Smooth muscle cell (in vitro differentiated cells): ENCODE results near the gene NOL6. TPM values are rescaled to one million over a fixed set of nuclear protein-coding genes. Genes with fewer than 3 reads are reported as not detected.

Experiments used
- DNase-seq: peaks from one replicate; lab custom pipeline; 2025; ENCODE audit not compliant: unreplicated experiment; lab: John Stamatoyannopoulos, UW
- H2AFZ ChIP-seq: fragments of 200-600 bp; sonication (generic); 2 replicates; pipeline ENCODE4 v1.6.0; 2016; ENCODE audit warnings: antibody characterized with exemption, low read depth, mild to moderate bottlenecking
- H3F3A ChIP-seq: fragments of 200-600 bp; sonication (generic); 2 replicates; pipeline ENCODE4 v1.6.0; 2017; ENCODE audit warnings: antibody characterized with exemption, low read depth
- H3K27ac ChIP-seq: fragments of 200-600 bp; sonication (generic); 2 replicates; pipeline ENCODE4 v1.5.1; 2016; ENCODE audit warnings: low read depth, mild to moderate bottlenecking
- H3K27me3 ChIP-seq: fragments of 200-600 bp; sonication (generic); 2 replicates; pipeline ENCODE4 v1.6.1; 2016; ENCODE audit warnings: low read depth, mild to moderate bottlenecking
- H3K36me3 ChIP-seq: fragments of 200-600 bp; sonication (generic); 2 replicates; pipeline ENCODE4 v1.5.1; 2016; ENCODE audit warnings: low read depth
- H3K4me1 ChIP-seq: fragments of 200-600 bp; sonication (generic); 2 replicates; pipeline ENCODE4 v1.5.1; 2016; ENCODE audit warnings: low read depth
- H3K4me2 ChIP-seq: fragments of 200-600 bp; sonication (generic); 2 replicates; pipeline ENCODE4 v1.6.0; 2016; ENCODE audit warnings: mild to moderate bottlenecking
- H3K4me3 ChIP-seq: fragments of 200-600 bp; sonication (generic); 2 replicates; pipeline ENCODE4 v1.5.1; 2016; ENCODE audit warnings: mild to moderate bottlenecking
- H3K79me2 ChIP-seq: fragments of 200-600 bp; sonication (generic); 2 replicates; pipeline ENCODE4 v1.6.0; 2016; ENCODE audit warnings: low read depth, mild to moderate bottlenecking
- H3K9ac ChIP-seq: fragments of 200-600 bp; sonication (generic); 2 replicates; pipeline ENCODE4 v1.6.0; 2016; ENCODE audit warnings: low read depth
- H3K9me3 ChIP-seq: fragments of 200-600 bp; sonication (generic); replicated peaks from 2 replicates; pipeline ENCODE4 v1.5.1; 2016; ENCODE audit warnings: low read depth
- H4K20me1 ChIP-seq: fragments of 200-600 bp; sonication (generic); 2 replicates; pipeline ENCODE4 v1.6.0; 2016; ENCODE audit warnings: low read depth
- WGBS: methylation state at CpG from one replicate; pipeline ENCODE4 v1.1.7; 2016; ENCODE audit warnings: low lambda C conversion rate; 5-methylcytosine and 5-hydroxymethylcytosine counted together
- polyA plus RNA-seq: library from polyadenylated mRNA; unstranded; fragments of >200 nt; fragmentation: Nextera tagmentation; extraction: Ambion mirVana; gene quantifications from 2 replicates; pipeline ENCODE4 v1.2.1, GENCODE V29; 2016
- total RNA-seq: library from RNA; depleted of rRNA; stranded (reverse); fragments of >200 nt; gene quantifications from 2 replicates; pipeline ENCODE4 v1.2.3, GENCODE V29; 2014
- TF ChIP-seq, protein P1 (sequence below): fragments of 200-600 bp; sonication (generic); IDR thresholded peaks from 2 replicates; pipeline ENCODE4 v1.5.1; 2017; ENCODE audit warnings: borderline replicate concordance, mild to moderate bottlenecking, antibody characterized with exemption; ENCODE audit not compliant: insufficient read depth, poor library complexity, severe bottlenecking

Gene NOL6
- total and polyA plus RNA-seq, 2 experiments from 2014 or later = 23.0 to 23.4 TPM

DNA sequence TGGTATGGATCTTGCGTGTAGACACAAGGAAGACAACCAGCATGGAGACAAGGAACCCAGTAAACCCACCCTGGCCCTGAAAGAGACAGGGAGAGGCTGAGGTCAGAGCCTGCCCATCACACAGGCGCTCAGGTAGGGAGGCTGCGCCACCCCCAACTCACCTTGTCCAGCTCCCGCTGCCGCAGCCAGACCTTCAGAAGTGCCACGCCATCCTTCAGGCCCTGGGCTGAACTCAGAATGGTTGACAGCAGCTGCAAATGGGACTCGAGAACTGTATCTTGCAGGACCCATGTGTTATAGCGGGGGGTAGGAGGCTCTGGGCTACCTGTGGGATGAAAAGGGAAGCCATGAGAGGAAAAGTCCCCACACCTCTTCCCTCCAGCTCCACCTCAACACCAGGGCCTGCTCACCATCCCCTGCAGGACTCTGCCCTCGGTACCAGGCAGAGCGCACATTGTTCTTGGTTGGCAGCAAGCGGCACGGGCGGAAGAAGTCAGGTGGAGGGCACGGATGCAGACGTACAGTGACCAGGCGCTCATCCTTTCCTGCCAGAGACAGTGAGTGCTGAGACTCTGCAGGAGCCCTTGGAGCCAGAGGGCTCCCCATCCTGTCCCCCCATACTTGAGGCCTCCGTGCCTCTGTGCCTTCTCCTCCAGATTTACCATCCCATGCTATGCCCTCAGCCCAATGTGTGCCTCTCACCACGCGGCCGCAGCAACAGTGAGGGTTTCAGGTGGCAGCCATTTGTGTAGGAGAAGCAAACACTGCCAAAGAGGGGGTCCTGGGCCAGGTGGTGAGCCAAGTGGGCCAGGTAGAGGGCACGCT is 4.7 kb downstream of the NOL6 start:
- Histone ChIP-seq H2AFZ (no peak overlapping the region), H3K27ac (no peak overlapping the region), H3K9me3 (no peaks in the 10 kb centered on the region), H4K20me1 (no peaks in the 10 kb centered on the region), H3F3A (no peaks in the 10 kb centered on the region), H3K4me1 (peaks cover 9% of the 10 kb centered on the region), H3K36me3 (no peaks in the 10 kb centered on the region), H3K4me3 (no peak overlapping the region), H3K27me3 (no peaks in the 10 kb centered on the region), H3K9ac (no peak overlapping the region), H3K4me2 (no peak overlapping the region), H3K79me2 (peaks cover 21% of the 10 kb centered on the region)
- 96% methylated on average over 21 of the region's 21 CpGs for WGBS
- TF ChIP-seq, protein P1, sequence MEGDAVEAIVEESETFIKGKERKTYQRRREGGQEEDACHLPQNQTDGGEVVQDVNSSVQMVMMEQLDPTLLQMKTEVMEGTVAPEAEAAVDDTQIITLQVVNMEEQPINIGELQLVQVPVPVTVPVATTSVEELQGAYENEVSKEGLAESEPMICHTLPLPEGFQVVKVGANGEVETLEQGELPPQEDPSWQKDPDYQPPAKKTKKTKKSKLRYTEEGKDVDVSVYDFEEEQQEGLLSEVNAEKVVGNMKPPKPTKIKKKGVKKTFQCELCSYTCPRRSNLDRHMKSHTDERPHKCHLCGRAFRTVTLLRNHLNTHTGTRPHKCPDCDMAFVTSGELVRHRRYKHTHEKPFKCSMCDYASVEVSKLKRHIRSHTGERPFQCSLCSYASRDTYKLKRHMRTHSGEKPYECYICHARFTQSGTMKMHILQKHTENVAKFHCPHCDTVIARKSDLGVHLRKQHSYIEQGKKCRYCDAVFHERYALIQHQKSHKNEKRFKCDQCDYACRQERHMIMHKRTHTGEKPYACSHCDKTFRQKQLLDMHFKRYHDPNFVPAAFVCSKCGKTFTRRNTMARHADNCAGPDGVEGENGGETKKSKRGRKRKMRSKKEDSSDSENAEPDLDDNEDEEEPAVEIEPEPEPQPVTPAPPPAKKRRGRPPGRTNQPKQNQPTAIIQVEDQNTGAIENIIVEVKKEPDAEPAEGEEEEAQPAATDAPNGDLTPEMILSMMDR = no peak
- no peak for DNase-seq

GRCh38 chr9:33468215-33468730 is 5.5 kb downstream of the NOL6 start:
- H3K36me3 ChIP-seq = no peaks in the 10 kb centered on the region

GRCh38 chr9:33467526-33467925 is 6.2 kb downstream of the NOL6 start:
- H3F3A ChIP-seq = no peaks in the 10 kb centered on the region
- H3K36me3 ChIP-seq = no peaks in the 10 kb centered on the region
- H4K20me1 ChIP-seq = no peaks in the 10 kb centered on the region
- TF ChIP-seq, protein P1 = no peak
- no peaks in the 10 kb centered on the region for H3K27me3 ChIP-seq
- H3K4me1 ChIP-seq = peaks cover 2% of the 10 kb centered on the region
- H2AFZ ChIP-seq = no peak overlapping the region
- DNase-seq = no peak
- no peak overlapping the region for H3K4me2 ChIP-seq
- H3K9ac ChIP-seq = no peak overlapping the region
- no peak overlapping the region for H3K4me3 ChIP-seq
- 97% methylated on average over 7 of the region's 7 CpGs for WGBS
- H3K9me3 ChIP-seq = no peaks in the 10 kb centered on the region
- H3K79me2 ChIP-seq = peaks cover 11% of the 10 kb centered on the region
- no peak overlapping the region for H3K27ac ChIP-seq

More at GRCh38 chr9:33468215-33468730, 5.5 kb downstream of the NOL6 start:
- TF ChIP-seq, protein P1 = no peak
- H3K27ac ChIP-seq = no peak overlapping the region
- no peak overlapping the region for H3K4me3 ChIP-seq
- no peaks in the 10 kb centered on the region for H3F3A ChIP-seq
- DNase-seq = no peak
- H3K27me3 ChIP-seq = no peaks in the 10 kb centered on the region
- H3K9ac ChIP-seq = no peak overlapping the region
- H3K4me1 ChIP-seq = peaks cover 9% of the 10 kb centered on the region
- 95% methylated on average over 4 of the region's 4 CpGs for WGBS
- H2AFZ ChIP-seq = no peak overlapping the region
- no peaks in the 10 kb centered on the region for H3K9me3 ChIP-seq
- peaks cover 19% of the 10 kb centered on the region for H3K79me2 ChIP-seq
- no peaks in the 10 kb centered on the region for H4K20me1 ChIP-seq
- H3K4me2 ChIP-seq = no peak overlapping the region
